Fibroblast of mammary gland (primary cell): ENCODE results near the gene ARHGEF6.
A peak's percentile ranks its signal among the peaks of the same experiment; 100 is the strongest.
"Not testable (repeated sequence)": the region's sequence is repeated elsewhere in the genome, so short reads cannot be mapped to it uniquely, and the experiment has no call there.

Source experiments
- DNase-seq: peaks from one replicate; pipeline ENCODE4 v3.0.0-alpha.2; 2010; ENCODE audit warnings: low read depth
- H3K4me3 ChIP-seq: 2 replicates; pipeline ENCODE4 v1.5.1; 2011; ENCODE audit warnings: low read depth, mild to moderate bottlenecking, low read length, moderate library complexity; ENCODE audit not compliant: control insufficient read depth
- TF ChIP-seq, protein P1 (sequence below): conservative IDR thresholded peaks from 2 replicates; pipeline ENCODE4 v1.5.1; 2011; ENCODE audit warnings: low read depth, low read length, inconsistent platforms; ENCODE audit not compliant: control insufficient read depth, insufficient read depth

ARHGEF6 gene

DNA sequence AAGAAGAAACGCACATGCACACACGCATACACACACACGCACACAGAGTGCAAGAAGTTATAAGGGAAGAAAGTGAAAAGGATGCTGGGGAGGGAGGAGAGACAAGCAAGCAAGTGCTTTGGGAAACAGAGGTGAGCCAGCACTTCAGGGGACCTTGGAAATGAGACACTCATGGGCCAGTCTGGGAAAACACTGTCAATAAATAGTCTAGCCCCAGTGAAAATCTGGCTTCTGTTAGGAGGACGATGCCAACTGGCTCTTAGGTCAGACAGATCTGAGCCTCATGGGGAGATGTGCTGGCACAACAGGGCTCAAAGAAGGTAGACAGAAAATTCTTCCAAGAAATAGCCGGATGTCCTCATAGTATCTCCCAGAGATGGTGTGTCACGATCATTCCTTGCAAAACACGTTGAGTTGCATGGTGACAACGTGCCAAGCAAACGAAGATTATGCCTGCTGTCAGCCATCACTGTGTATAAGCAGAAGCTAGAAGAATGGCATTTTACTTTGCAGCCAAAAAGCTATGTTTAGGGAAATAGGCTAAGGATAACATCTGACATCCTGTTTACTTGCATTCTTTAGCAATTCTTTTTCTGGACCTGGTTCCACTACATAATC lies 557 bp upstream of the ARHGEF6 start:
- TF ChIP-seq, protein P1, sequence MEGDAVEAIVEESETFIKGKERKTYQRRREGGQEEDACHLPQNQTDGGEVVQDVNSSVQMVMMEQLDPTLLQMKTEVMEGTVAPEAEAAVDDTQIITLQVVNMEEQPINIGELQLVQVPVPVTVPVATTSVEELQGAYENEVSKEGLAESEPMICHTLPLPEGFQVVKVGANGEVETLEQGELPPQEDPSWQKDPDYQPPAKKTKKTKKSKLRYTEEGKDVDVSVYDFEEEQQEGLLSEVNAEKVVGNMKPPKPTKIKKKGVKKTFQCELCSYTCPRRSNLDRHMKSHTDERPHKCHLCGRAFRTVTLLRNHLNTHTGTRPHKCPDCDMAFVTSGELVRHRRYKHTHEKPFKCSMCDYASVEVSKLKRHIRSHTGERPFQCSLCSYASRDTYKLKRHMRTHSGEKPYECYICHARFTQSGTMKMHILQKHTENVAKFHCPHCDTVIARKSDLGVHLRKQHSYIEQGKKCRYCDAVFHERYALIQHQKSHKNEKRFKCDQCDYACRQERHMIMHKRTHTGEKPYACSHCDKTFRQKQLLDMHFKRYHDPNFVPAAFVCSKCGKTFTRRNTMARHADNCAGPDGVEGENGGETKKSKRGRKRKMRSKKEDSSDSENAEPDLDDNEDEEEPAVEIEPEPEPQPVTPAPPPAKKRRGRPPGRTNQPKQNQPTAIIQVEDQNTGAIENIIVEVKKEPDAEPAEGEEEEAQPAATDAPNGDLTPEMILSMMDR: no peak
- DNase-seq: peak; percentile 22
- no peak overlapping the region for H3K4me3 ChIP-seq

DNA sequence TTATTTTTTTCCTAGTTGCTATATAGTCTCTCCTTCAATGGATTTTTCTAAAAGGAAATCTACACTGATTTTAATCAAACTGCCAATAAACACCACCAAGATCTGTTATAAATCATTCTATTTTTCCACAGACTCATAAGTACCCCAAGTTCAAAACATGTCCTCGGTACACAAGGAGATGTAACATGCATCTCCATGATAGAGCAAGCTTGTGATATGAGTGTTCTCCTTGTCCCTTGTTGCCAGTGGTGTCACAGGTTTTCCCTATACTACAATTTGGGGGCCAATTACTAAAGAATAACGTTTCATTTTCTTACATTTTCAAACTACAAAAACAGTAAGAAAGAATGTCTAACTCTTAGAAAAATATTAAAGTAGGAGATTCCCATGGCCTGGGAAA lies 491 bp downstream of the ARHGEF6 start:
- TF ChIP-seq, protein P1: no peak
- no peak for DNase-seq
- no peak overlapping the region for H3K4me3 ChIP-seq

DNA sequence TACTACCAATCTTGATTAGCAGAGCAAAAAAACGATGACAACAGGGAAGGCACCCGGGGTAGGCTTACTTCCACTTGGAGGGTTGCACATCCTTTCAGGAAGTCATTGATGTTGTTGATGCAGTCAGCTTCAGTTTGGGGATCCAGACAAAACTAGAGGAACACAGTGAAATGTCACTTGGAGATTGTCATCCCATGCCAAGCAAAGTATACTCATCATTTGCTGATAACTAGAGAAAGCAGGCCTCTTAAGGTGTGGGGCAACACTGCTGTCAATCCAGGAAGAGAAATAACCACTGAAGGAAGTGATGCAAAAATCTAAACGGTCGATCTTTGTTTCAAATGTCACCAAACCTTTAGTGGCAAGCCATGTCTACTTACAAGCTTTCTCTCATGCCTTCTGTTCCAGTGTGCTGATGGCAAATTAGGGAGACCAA lies 1.4 kb downstream of the ARHGEF6 start:
- H3K4me3 ChIP-seq: no peak overlapping the region
- TF ChIP-seq, protein P1: no peak
- DNase-seq: no peak

DNA sequence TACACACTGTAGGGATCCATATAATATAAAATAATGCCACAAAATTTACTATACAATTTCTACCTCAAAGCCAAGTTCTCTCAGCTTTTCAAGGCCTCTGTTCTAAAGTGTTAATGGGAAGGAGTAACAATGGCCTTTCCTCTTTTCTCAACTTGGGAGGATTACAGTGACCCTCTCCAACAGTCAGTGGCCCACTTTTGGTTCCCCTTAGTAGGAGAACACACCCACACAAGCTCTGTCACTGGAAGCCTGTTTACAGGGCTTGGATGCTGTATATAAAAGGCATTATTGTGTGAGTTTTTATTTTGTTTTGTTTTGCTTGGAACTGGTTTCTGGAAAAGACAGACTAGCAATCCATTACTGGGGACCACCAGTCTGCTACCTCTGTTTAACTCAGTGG lies 1.8 kb downstream of the ARHGEF6 start:
- no peak overlapping the region for H3K4me3 ChIP-seq
- TF ChIP-seq, protein P1: no peak
- DNase-seq: no peak

DNA sequence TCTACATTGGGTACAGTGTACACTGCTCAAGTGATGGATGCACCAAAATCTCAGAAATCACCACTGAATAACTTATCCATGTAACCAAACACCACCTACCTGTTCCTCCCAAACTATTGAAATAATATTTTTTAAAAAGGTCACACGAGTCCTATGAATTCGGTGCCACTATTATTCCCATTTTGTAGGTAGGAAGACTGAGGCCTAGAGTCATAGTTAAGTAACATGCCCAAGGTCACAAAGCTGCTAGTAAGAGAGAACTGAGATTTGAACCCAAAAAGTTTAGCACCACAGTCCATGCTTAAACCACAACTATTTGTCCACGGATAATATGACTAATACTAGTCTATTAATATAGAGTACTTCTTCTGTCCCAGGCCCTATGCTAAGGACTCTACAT lies 2.7 kb downstream of the ARHGEF6 start:
- no peak overlapping the region for H3K4me3 ChIP-seq
- TF ChIP-seq, protein P1: no peak

DNA sequence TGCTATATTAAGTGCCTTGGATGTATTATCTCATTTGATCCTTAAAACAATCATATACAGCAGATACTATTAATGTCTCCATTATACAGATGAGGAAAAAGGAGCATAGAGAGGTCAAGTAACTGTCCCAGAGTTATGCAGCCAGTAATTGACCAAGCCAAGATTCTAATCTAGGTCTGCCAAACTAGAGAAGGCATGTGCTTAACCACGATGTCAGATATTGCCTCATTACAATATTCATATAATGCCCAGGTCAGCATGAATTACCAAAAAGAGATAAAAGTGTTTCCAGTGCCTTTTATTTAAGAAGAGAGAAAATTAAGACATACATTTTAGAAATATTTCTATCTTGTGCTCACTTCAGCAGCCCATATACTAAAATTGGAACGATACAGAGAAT lies 7.1 kb downstream of the ARHGEF6 start:
- no peak for DNase-seq
- TF ChIP-seq, protein P1: no peak

More for the DNA sequence above, 2.7 kb downstream of the ARHGEF6 start:
- DNase-seq: no peak

DNA sequence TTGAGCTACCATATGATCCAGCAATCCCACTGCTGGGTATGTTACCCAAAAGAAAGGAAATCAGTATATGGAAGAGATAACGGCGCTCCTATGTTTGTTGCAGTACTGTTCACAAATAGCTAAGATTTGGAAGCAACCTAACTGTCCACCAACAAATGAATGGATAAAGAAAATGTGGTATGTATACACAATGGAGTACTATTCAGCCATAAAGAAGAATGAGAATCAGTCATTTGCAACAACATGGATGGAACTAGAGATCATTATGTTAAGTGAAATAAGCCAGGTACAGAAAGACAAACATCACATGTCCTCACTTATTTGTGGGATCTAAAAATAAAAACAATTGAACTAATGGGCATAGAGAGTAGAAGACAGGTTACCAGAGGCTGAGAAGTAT lies 8.9 kb downstream of the ARHGEF6 start:
- not testable (repeated sequence) for H3K4me3 ChIP-seq, DNase-seq

More for the DNA sequence above, 7.1 kb downstream of the ARHGEF6 start:
- no peak overlapping the region for H3K4me3 ChIP-seq
